GM04503 (cell line): Measurements from ENCODE around the gene SPTB.
"Not testable (repeated sequence)": the region's sequence is repeated elsewhere in the genome, so short reads cannot be mapped to it uniquely, and the experiment has no call there.

Experiments
- DNase-seq: peaks from one replicate; pipeline ENCODE4 v3.0.0-alpha.2; 2012; ENCODE audit warnings: low read depth

Gene SPTB

DNA sequence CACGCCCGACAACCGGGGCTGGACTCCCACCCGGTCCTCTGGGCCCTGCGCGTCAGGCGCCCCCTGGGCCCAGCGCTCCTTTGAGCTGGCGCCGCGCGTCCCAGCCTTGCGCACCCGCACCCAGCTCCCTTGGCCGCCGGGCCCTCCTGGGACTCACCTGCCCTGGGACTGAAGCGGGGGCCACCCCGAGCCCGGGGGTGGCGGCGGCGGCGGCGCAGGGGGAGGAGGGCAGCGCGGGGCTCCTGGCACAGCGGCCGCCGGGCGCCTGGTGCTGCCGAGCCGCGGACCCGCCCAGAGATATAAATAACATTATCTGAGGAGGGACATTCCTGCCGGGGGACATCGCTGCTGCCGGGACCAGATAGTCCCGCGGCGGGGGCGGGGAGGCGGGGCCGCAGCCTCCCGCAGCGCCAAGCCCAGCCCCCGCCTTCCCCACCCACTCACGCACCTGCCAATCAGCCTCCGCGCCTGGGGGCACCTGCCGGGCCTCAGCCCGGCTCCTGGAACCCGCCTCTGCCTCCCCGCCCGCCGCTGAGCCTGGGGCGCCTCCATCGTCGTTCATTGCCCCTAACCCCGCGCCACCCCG, at the start of gene SPTB:
SPTB (minus strand) TSS at position 273 of the 586 bp plus-strand sequence. CDS start 56,813 bp downstream, outside the sequence.
- DNase-seq = no peak

DNA sequence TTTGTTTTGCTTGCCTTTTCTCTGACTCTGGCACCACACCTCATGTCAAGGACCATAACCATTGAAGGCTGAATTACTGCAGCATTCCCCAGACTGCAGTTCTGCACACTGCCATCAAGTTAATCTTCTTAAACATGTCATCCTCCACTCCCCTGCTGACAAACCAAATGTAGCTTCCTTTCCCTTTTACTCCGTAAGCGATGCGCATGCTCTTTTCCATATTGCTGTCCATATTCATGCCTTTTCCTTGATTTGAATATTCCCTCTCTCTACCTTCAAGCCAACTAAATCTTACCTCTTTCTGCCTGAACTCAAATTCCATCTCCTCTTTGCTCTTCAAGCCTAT, 49.3 kb upstream of the SPTB start:
- DNase-seq = no peak

DNA sequence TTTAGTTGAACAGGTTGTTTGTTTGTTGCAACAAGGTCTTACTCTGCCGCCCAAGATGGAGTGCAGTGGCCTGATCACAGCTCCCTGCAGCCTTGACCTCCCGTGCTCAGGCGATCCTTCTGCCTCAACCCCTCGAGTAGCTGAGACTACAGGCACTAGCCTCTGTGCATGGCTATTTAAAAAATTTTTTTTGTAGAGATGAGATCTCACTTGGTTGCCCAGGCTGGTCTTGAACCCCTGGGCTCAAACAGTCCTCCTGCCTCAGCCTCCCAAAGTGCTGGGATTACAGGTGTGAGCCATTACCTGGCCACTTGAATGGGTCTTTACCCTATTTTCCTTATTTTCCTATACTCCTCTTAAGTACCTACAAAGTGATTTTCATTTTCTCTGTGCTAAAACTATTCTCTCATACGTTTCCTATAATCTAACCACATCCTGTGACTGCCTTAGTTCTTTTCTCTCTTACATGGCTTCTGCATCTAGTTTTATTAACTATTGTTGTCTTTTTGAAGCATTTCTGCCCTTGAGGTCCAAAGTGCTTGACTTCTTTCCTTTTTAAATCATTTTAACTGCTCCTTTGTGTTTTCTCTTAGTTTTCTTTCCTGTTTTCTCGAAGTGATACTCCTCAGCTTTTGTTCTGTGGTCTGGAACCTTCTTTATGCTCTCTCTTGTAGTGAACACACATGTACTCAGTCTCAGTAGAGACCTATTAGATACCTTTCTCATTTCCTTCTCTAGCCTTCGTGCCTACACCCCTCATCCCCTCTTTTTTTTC, 48.7 kb upstream of the SPTB start:
- no peak for DNase-seq

DNA sequence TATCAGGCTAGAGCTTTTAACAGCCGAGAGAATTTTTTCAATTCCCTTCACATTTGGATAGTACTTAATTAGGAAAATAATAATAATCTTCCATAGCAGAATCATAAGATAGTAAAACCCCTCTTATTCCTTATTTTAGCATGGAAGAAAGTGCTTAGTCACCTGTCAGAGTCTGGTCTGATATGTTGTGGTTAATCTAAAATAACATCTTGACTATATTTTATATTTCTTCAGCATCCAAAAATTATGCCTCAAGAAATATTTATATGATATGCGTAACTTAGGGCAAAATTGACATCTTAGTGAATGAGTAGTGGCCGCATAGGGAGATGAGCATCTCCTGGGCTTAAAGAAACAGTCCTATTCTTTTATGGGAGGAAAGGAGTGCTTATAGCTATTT, 47.3 kb upstream of the SPTB start:
- DNase-seq = no peak

DNA sequence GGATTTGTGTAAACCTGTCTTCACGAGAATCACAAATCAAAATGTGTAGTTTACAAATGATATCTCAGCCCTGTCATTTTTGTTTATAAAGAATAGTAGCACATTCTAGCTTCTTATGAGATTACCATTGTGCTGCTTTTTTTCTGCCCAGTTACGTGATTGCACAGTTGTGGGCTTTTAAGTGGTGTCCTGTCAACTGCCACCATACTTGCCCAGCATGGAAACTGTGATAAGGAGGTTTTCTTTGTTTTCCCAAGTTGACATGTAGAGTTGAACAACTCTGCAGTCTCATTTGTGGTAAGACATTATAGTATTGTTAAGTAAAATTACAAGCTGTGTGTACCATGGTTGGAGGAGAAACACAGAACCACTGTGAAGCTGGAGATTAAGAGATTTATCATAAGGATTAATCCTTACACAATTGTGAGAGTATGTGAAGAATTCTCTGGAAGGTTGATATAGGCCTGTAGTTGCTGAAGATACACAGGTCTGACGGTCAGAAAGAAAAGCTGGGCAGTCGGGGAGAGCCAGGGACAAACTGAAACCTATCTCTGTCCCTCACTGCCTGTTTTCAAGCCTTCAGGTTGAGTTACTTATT, 46.8 kb upstream of the SPTB start:
- DNase-seq = no peak

DNA sequence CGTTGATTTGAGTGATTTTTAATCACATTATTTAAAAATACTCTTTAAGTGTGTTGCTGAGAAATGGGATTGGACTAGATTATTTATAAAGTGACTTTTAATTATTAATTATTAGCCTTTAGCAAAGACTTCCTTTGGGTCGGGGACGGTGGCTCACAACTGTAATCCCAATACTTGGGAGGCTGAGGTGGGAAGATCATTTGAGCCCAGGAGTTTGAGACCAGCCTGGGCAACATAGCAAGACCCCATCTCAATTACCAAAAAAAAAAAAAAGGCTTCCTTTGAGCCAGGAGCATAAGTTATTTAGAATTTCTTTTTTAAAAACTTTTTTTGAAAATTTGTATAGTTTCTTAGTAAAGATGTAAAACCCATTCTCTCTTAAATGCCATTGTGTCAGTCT, 43.3 kb upstream of the SPTB start:
- no peak for DNase-seq

DNA sequence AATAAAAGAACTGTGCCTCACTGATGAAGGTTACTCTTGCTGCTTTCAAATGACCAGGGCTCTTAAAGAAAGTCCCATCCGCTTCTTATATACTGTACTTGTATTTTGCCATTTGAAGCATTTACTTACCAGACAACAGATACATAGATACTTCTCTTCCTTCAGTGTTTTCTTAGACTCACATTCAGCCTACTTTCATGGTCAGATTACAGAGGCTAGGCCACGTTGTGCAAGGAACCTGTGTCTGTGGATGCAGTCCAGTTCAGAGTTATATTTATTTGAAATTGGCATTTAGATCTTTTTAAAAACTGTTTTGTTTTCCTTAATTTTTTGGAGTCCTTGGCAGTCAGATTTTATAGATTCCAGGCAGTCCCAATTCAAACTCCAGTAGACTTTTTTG, 40.8 kb upstream of the SPTB start:
- DNase-seq = no peak

DNA sequence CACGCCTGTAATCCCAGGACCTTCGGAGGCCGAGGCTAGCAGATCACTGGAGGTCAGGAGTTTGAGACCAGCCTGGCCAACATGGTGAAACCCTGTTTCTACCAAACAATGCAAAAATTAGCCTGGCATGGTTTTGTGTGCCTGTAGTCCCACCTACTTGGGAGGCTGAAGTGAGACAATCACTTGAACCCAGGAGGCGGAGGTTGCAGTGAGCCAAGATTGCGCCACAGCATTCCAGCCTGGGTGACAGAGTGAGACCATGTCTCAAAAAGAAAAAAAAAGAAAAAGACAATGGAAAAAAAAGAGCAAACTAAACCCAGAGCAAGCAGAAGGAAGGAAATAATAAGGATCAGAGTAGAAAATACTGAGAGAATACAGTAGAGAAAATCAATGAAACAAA, 39.9 kb upstream of the SPTB start:
- DNase-seq = no peak

DNA sequence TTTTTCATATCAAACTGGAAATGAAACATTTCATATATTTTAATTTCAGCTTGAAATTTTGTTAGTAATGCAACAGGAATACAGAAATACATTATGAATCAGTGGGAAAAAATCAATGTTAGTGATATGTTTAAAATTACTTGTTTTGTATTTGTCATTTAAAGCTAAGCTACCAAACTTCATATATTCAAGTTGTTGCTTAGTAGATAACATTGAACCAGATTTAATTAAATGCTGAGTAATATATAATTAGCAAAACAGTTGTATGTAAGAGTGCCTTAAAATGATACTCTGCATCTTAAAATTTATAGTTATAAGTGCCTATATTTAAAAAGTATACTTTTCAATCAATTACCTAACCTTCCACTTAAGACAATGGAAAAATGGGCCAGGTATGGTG, 39.5 kb upstream of the SPTB start:
- no peak for DNase-seq

DNA sequence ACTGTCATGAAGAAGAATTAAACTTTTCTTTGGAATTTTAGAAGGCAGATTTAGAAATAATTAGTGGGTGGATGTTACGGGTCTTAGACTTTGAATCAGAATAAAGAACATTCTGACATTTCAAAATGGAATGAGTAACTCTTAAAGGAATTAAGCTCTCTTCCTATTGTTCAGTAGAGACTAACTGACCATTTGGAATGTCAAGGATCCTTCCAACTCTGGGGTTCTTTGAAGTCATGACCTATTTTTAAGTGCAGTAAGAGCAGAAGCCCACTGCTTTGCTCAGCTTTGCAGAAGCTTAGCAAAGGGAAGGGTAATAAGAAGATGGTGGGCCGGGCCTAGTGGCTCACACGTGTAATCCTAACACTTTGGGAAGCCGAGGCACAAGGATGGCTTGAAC, 38.5 kb upstream of the SPTB start:
- peak; percentile 16 for DNase-seq

DNA sequence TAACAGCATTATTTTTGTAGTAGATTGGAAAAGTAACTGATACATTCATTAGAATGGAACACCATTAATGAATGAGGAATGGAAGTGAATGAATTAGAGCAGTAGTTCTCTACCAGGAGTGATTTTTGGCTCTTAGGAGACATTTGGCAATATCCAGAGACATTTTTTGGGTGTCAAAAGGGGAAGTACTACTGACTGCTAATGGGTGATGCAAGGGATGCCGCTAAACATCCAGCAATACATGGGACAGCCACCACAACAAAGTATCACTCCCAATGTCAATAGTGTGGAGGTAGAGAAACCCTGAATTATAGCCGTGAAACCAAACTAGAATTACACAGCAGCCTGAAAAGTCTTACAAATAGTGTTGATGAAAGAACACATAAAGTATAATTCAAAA, 36.1 kb upstream of the SPTB start:
- no peak for DNase-seq

DNA sequence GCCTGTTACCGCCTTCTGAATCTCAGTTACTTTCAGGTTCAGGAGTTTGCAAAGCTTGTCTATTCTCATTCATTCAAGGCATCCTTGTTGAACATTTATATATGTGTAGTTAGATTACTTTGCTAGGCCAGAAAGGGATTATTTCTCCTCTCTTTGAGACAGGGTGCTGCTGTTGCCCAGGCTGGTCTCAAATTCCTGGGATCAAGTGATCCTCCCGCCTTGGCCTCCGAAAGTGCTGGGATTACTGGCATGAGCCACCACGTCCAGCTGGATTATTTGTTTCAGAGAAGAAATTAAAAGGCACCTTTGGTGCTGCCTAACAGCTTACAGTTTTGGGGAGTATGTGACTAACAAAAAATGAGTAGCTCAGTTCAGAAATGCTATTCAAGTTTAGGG, 35.3 kb upstream of the SPTB start:
- DNase-seq = no peak

DNA sequence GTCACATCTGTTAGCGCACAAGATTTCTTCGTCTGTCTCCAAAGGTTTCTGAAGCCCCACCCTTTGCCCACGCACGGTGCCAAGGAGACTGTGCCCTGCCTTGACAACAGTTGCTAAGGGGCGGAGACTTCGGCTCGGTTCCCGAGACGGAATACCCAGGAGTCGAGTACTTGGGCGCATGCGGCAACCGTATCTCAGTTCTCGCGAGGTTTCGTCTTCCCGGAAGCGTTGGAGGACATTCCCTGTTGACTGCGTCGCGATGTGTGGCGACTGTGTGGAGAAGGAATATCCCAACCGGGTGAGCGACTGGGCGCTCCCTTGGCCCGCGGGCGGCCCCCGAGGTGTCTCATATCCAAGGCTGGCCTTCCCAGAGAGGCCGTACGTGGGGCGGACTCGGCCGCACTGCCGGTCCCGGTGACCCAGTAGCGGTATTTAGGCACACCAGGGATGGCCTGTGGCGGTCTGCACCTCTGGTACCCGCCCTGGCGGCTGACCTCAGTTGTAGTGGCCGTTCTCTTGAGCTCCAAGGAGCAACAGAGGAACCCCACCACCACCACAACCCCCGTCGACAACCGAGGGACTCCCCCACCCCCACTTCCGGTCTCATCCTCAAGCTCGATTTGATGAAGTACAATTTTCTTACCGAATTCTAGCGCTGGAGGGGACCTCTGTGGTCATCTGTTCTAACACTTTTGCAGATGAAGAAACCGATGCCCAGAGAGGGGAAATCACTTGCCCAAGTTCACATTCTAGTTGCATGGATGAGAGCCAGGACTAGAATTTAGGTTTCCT, 34.7 kb upstream of the SPTB start, which contains the start of gene CHURC1:
CHURC1 (plus strand) TSS at position 219 of the 792 bp plus-strand sequence; CDS start at position 260, 41 bp downstream.
- peak; percentile 90 for DNase-seq

DNA sequence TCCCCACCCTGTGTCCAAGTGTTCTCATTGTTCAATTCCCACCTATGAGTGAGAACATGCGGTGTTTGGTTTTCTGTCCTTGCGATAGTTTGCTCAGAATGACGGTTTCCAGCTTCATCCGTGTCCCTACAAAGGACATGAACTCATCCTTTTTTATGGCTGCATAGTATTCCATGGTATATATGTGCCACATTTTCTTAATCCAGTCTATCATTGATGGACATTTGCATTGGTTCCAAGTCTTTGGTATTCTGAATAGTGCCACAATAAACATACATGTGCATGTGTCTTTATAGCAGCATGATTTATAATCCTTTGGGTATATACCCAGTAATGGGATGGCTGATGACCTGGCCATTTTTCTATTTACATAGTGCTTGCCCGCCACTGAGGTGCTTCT, 33.8 kb upstream of the SPTB start:
- DNase-seq = not testable (repeated sequence)

DNA sequence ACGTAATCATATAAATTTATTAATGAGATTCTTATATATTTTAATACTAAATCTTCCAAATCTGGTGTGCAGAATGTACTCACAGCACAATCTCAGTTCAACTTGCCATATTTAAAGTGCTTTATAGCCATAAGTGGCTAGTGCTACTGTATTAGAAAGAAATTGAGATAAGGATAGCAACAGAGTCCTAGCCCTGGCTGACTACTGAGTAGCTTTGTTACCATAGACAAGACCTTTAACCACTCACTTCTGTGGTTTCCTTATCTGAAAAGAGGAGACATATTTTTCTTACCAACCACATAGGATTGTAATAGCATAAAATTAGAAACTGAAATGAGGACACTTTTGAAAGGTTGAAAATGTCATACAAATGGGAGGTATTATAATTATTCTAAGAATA, 32.6 kb upstream of the SPTB start:
- no peak for DNase-seq

DNA sequence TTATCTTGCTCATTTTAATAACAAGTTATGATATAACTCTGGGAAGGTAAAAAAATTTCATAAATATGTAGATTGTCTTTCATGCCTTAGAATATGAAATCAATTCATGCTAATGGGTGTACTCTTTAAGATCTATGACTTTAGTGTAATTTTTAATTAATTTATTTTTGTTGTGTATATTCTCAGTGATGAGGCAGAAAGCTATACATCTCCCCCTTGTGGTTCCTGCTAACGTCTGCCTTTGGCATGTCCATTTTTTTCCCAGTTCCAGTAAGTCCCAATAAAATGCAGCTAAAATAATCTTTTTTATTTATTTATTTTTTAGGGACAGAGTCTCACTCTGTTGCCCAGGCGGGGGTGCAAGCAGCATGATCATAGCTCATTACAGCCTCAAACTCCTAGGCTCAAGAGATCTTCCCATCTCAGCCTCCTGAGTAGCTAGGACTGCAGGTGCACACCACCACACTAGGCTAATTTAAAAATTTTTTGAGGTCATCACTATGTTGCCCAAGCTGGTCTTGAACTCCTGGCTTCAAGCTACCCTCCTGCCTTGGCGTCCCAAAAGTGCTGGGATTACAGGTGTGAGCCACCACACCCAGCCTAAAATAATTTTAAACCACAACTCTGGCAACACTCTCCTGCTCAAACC, 31.3 kb upstream of the SPTB start:
- DNase-seq = no peak

DNA sequence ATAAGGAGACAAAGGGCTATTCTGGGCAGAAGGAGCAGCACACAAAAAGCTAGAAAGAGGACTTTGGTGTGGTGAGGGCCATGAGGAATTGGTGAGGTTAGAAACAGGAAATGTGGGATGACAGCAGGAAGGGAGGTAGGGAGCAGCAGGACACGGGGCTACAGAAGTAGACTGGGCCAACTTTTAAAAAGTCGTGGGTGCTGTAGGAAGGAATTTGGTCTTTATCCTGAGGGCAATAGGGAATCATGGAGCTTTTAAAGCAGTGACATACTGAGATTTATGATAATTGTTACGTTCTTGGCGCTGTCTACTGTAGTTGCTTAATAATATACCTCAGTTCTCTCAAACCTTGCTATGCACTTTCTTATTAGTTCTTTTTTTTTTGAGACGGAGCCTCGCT, 26.3 kb upstream of the SPTB start:
- no peak for DNase-seq

DNA sequence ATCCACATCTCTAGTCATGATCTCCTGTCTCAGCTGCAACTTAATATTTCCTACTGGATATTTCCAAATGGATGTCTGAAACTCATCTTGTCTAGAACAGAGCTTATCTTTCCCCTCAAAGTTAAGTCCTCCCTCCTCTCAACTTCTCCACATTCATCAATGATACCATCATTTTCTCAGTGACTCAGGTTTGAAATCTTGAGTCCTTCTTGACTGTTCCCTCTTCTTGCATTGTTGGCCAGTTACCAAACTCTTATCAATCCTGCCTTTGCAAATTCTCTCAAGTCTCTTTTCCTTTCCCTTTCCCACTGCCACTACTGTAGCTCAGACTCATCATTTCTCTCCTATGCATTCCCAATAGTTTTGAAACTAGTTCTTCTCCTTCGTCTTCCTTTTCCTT, 20.3 kb upstream of the SPTB start:
- DNase-seq = no peak

DNA sequence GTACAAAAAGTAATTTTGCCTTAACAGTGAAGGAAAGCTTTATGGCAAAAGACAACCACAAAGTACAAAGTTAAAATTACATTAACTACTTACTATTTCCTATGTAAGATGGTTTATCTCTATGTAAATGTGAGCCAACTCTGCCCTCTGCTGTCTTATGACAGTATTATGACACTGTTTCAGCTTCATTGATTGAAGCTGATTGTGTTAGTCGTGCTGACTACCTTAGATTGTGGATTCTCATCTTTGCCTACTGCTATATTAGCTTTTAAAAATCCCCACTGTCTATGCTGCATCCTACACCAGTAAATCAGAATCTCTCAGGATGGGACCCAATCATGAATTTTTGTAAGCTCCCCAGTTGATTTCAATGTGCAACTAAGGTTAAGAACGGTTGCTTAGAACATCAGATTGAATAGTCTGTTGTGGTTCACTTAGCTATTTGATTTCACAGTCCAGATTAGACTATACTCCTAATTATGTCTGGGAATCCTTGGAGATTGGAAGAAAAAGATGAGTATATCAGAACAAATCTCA, 12.2 kb upstream of the SPTB start:
- DNase-seq = peak; percentile 10

DNA sequence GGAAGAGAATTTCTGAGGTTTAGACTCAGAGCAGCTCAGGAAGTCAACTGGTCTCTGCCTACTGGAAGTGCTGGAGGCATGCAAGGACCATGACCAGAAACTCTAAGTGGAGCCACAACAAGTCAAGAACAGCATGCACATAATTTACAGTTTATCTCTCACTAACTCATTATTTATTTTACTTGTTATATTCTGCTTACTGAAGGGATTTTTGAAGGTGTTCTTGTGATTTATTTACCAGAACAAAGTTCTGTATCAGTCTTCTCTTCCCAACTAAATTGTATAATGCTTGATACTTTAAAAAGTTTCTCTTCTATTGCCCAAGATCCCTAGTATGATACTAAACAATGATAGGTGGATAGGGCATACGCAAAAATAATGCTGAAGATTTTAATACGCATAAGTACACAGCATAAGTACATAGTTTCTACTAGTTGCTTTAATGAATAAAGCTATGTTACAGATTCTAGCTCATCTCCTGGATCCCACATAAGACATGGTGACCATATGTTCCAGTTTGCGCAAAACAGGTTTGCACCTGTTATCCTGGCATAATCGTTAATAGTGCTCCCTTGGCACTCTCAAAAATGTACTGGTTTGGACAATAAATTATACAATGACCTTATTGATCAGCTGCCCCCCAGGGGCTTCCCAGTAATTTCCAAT, 11.6 kb upstream of the SPTB start:
- DNase-seq = no peak

DNA sequence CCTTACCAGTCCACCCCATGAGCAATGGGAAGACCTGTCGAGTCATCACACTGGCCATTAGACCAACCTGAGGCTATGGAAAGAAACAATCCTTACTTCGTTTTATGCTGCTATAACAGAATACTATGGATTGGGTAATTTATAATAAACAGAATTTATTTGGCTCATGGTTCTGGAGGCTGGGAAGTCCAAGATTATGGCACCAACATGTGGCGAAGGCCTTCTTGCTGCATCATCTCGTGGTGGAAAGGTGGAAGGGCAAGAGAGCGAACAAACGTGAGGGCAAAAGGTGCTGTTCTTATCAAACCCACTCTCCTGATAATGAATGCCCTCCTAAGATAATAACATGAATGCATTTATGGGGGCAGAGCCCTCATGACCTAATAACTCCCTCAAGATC, 9.6 kb upstream of the SPTB start:
- no peak for DNase-seq
